OCI-LY7 (cell line): ENCODE measurements around the gene EXOC4.

ENCODE experiments used
- EZH2phosphoT487 ChIP-seq: fragments of 200-600 bp; sonication (generic); IDR thresholded peaks from 2 replicates; pipeline ENCODE4 v1.6.1; 2018; ENCODE audit warnings: low read depth, borderline replicate concordance, mild to moderate bottlenecking, mixed run types, antibody characterized with exemption, low read length, moderate library complexity, mixed read lengths
- TF ChIP-seq, protein P1 (sequence below): fragments of 200-600 bp; sonication (generic); conservative IDR thresholded peaks from 2 replicates; pipeline ENCODE4 v1.5.1; 2014; ENCODE audit warnings: mild to moderate bottlenecking, antibody characterized with exemption, low read length, moderate library complexity, mixed read lengths

DNA sequence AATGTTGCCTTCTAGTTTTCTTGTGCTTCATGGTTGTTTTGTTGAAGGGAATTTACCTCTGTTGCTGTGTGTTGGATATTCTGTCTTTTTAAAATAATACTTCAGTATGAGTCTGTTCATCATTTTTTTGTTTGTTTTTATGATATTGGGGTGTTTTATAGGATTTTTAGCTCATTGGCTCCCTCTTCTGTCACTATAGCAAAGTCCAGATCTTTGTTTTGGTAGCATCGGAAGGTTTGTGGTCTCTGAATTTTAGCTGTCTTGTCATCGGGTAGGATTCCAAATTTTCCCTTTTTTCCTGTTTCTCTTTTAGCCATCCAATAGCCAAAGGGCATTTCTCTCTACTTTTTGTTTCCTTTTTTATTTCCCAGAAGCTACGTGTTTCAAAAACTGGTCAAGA, 91.4 kb downstream of the EXOC4 start:
- TF ChIP-seq, protein P1, sequence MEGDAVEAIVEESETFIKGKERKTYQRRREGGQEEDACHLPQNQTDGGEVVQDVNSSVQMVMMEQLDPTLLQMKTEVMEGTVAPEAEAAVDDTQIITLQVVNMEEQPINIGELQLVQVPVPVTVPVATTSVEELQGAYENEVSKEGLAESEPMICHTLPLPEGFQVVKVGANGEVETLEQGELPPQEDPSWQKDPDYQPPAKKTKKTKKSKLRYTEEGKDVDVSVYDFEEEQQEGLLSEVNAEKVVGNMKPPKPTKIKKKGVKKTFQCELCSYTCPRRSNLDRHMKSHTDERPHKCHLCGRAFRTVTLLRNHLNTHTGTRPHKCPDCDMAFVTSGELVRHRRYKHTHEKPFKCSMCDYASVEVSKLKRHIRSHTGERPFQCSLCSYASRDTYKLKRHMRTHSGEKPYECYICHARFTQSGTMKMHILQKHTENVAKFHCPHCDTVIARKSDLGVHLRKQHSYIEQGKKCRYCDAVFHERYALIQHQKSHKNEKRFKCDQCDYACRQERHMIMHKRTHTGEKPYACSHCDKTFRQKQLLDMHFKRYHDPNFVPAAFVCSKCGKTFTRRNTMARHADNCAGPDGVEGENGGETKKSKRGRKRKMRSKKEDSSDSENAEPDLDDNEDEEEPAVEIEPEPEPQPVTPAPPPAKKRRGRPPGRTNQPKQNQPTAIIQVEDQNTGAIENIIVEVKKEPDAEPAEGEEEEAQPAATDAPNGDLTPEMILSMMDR = peak; percentile 78
- no peak for TF ChIP-seq EZH2phosphoT487
